PFSK-1 (cell line): Measurements from ENCODE around the gene MOGAT3.

Experiments
- POLR2AphosphoS5 ChIP-seq: IDR thresholded peaks from 2 replicates; pipeline ENCODE4 v1.6.1; 2012; ENCODE audit warnings: low read depth, mild to moderate bottlenecking, control low read depth, low read length, moderate library complexity
- SIN3A ChIP-seq: IDR thresholded peaks from 2 replicates; pipeline ENCODE4 v1.6.1; 2012; ENCODE audit warnings: mild to moderate bottlenecking, low read length, moderate library complexity, borderline replicate concordance; ENCODE audit not compliant: insufficient read depth

- TF ChIP-seq POLR2AphosphoS5 (no peak), SIN3A (no peak)
These were observed 1.1 kb upstream of the MOGAT3 start for GRCh38 chr7:101201695-101202602.
